OCI-LY3 (cell line): ENCODE data around the gene LTC4S.

ENCODE experiments used
- CTCF ChIP-seq: fragments of 200-600, 300-600 bp; sonication (generic); IDR thresholded peaks from 2 replicates; pipeline ENCODE4 v1.5.1; 2014; ENCODE audit warnings: antibody characterized with exemption, low read length, low read depth
- EZH2phosphoT487 ChIP-seq: fragments of 200-600 bp; shearing (Covaris generic); IDR thresholded peaks from 2 replicates; pipeline ENCODE4 v1.6.1; 2018; ENCODE audit warnings: antibody characterized with exemption, mixed run types, low read depth

- TF ChIP-seq CTCF, result no peak
- TF ChIP-seq EZH2phosphoT487, result no peak
Observed at GRCh38 chr5:179771311-179771895, 22.4 kb upstream of the LTC4S start.
